HEK293 (cell line): ENCODE results near the gene LDAF1.

Source experiments
- YY1 ChIP-seq: fragments of 450-650 bp; formaldehyde crosslinking; IDR thresholded peaks from 2 replicates; pipeline ENCODE4 v1.5.1; 2018; ENCODE audit warnings: missing biosample characterization, missing genetic modification characterization
- ZNF146 ChIP-seq: fragments of 450-650 bp; formaldehyde crosslinking; IDR thresholded peaks from 2 replicates; pipeline ENCODE4 v1.5.1; 2016; ENCODE audit warnings: missing biosample characterization, missing genetic modification characterization
- TF ChIP-seq, protein P1 (sequence below): fragments of 450-650 bp; formaldehyde crosslinking; IDR thresholded peaks from 2 replicates; pipeline ENCODE4 v1.5.1; 2016; ENCODE audit warnings: missing biosample characterization, missing genetic modification characterization
- TF ChIP-seq, protein P2 (sequence below): fragments of 450-650 bp; formaldehyde crosslinking; IDR thresholded peaks from 2 replicates; pipeline ENCODE4 v1.5.1; 2016; ENCODE audit warnings: missing biosample characterization, missing genetic modification characterization

DNA sequence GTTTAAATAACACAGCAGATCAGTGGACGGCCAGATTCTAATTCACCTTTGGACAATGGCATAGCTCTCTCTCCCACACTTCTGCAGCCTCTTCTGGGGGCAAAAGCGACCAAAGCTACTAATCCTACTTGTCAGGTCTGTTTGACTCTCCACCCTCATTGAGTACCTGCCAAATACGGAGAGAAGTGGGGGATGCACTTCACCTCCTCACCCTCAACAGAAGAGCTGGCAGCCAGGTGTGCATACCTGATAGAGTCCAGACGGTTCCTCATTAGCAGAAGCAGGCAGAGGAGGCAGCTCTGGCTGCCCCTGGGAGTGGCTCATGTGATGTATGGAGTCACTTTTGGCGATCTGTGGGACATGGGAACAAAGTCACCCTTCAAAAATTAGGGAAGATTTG lies 12.7 kb upstream of the LDAF1 start:
- TF ChIP-seq ZNF146 (tag by site-specific recombination) (no peak), YY1 (no peak)
- TF ChIP-seq, protein P1, sequence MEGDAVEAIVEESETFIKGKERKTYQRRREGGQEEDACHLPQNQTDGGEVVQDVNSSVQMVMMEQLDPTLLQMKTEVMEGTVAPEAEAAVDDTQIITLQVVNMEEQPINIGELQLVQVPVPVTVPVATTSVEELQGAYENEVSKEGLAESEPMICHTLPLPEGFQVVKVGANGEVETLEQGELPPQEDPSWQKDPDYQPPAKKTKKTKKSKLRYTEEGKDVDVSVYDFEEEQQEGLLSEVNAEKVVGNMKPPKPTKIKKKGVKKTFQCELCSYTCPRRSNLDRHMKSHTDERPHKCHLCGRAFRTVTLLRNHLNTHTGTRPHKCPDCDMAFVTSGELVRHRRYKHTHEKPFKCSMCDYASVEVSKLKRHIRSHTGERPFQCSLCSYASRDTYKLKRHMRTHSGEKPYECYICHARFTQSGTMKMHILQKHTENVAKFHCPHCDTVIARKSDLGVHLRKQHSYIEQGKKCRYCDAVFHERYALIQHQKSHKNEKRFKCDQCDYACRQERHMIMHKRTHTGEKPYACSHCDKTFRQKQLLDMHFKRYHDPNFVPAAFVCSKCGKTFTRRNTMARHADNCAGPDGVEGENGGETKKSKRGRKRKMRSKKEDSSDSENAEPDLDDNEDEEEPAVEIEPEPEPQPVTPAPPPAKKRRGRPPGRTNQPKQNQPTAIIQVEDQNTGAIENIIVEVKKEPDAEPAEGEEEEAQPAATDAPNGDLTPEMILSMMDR (tag by site-specific recombination) = no peak
- TF ChIP-seq, protein P2, sequence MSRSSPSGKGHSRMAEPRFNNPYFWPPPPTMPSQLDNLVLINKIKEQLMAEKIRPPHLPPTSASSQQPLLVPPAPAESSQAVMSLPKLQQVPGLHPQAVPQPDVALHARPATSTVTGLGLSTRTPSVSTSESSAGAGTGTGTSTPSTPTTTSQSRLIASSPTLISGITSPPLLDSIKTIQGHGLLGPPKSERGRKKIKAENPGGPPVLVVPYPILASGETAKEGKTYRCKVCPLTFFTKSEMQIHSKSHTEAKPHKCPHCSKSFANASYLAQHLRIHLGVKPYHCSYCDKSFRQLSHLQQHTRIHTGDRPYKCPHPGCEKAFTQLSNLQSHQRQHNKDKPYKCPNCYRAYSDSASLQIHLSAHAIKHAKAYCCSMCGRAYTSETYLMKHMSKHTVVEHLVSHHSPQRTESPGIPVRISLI (tag by site-specific recombination) = no peak
